ENCODE results near the gene GZMM.

GZMM gene

GRCh38 chr19:548886-549830 is 5.3 kb downstream of the GZMM start:
- Histone ChIP-seq H3K36me3 (ENCODE audit: control insufficient read depth, insufficient read depth, low read length) (no peaks in the 10 kb centered on the region; the same call in 1 of the 2 replicates), H3K4me1 (ENCODE audit: control insufficient read depth, insufficient read depth, low read length) (peaks cover 1% of the 10 kb centered on the region; the same call in 1 of the 2 replicates), H3K9me3 (ENCODE audit: control insufficient read depth, insufficient read depth, low read length) (no peaks in the 10 kb centered on the region), H3K4me3 (ENCODE audit: low read length) (no peak overlapping the region), H3K27ac (ENCODE audit: low read length) (no peak overlapping the region), H3K27me3 (ENCODE audit: control insufficient read depth, insufficient read depth, low read length) (no peaks in the 10 kb centered on the region)
- DNase-seq (ENCODE audit: low read depth, low spot score): no peak
- no CpG with 5 or more reads among the region's 52 CpGs for WGBS (ENCODE audit: insufficient coverage, insufficient read length)

- Histone ChIP-seq H3K4me1 (ENCODE audit: control insufficient read depth, insufficient read depth, low read length) (no peaks in the 10 kb centered on the region; the same call in 1 of the 2 replicates), H3K9me3 (ENCODE audit: control insufficient read depth, insufficient read depth, low read length) (no peaks in the 10 kb centered on the region), H3K36me3 (ENCODE audit: control insufficient read depth, insufficient read depth, low read length) (no peaks in the 10 kb centered on the region), H3K27ac (ENCODE audit: low read length) (no peak overlapping the region), H3K4me3 (ENCODE audit: low read length) (no peak overlapping the region), H3K27me3 (ENCODE audit: control insufficient read depth, insufficient read depth, low read length) (no peaks in the 10 kb centered on the region)
- no CpG with 5 or more reads among the region's 20 CpGs for WGBS (ENCODE audit: insufficient coverage, insufficient read length)
- no peak for DNase-seq (ENCODE audit: low read depth, low spot score)
These were observed 11.0 kb downstream of the GZMM start for GRCh38 chr19:554817-555216.

DNA sequence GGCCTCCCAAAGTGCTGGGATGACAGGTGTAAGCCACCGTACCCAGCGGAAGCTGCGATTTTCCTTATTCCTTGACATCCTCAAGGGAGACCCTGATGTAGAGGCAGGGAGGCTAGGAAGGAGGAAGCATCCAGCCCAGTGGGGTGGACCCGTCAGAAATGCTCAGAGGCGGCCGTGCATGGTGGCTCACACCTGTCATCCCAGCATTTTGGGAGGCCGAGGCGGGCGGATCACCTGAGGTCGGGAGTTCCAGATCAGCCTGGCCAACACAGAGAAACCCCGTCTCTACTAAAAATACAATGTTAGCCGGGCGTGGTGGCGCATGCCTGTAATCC is 11.6 kb downstream of the GZMM start:
- Histone ChIP-seq H3K27ac (ENCODE audit: low read length) (no peak overlapping the region), H3K36me3 (ENCODE audit: control insufficient read depth, insufficient read depth, low read length) (no peaks in the 10 kb centered on the region), H3K27me3 (ENCODE audit: control insufficient read depth, insufficient read depth, low read length) (no peaks in the 10 kb centered on the region), H3K9me3 (ENCODE audit: control insufficient read depth, insufficient read depth, low read length) (no peaks in the 10 kb centered on the region), H3K4me1 (ENCODE audit: control insufficient read depth, insufficient read depth, low read length) (no peaks in the 10 kb centered on the region; the same call in 1 of the 2 replicates), H3K4me3 (ENCODE audit: low read length) (no peak overlapping the region)
- no CpG with 5 or more reads among the region's 14 CpGs for WGBS (ENCODE audit: insufficient coverage, insufficient read length)
- no peak for DNase-seq (ENCODE audit: low read depth, low spot score)

DNA sequence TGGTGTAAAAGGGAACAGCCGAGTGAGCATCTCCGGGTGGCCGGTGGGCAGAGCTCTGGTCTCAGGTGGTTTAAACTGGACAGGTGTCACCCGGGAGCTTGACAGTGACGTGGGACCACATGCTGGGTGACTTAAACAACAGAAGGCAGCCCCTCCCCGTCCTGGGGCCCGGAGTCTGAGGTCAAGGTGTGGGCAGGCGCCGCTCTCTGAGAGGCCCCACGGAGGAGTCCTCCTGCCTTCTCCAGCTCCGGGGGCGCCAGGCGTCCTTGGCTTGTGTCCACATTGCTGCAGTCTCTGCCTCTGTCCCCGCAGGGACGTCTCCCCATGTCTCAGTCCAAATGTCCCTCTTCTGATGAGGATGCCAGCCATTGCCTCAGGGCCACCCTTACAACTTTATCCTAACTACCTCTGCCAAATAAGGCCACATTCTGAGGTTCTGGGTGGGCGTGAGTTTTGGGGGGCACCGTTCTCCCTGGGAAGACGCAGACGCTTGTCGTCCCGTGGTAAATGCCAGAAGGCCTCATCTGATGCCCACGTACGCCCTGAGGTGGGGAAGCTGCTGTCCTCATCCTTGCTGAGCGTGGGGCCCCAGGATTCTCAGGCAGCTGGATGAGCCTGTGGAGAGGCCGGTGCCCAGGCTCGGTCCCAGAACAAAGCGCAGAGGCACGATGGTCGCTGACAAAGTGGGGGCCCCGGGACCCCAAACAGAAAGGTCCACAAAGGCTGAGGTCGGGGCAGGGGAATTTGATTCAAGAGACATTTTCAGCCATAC is 12.9 kb downstream of the GZMM start:
- Histone ChIP-seq H3K9me3 (ENCODE audit: control insufficient read depth, insufficient read depth, low read length) (no peaks in the 10 kb centered on the region), H3K4me1 (ENCODE audit: control insufficient read depth, insufficient read depth, low read length) (no peaks in the 10 kb centered on the region; the same call in 1 of the 2 replicates), H3K4me3 (ENCODE audit: low read length) (no peak overlapping the region), H3K36me3 (ENCODE audit: control insufficient read depth, insufficient read depth, low read length) (no peaks in the 10 kb centered on the region), H3K27me3 (ENCODE audit: control insufficient read depth, insufficient read depth, low read length) (no peaks in the 10 kb centered on the region), H3K27ac (ENCODE audit: low read length) (no peak overlapping the region)
- DNase-seq (ENCODE audit: low read depth, low spot score): no peak
- no CpG with 5 or more reads among the region's 31 CpGs for WGBS (ENCODE audit: insufficient coverage, insufficient read length)

GRCh38 chr19:558770-559439 is 15.1 kb downstream of the GZMM start:
- no peaks in the 10 kb centered on the region; the same call in 1 of the 2 replicates for H3K4me1 ChIP-seq (ENCODE audit: control insufficient read depth, insufficient read depth, low read length)
- no CpG with 5 or more reads among the region's 21 CpGs for WGBS (ENCODE audit: insufficient coverage, insufficient read length)
- H3K27ac ChIP-seq (ENCODE audit: low read length): no peak overlapping the region
- H3K27me3 ChIP-seq (ENCODE audit: control insufficient read depth, insufficient read depth, low read length): no peaks in the 10 kb centered on the region
- no peak for DNase-seq (ENCODE audit: low read depth, low spot score)
- H3K9me3 ChIP-seq (ENCODE audit: control insufficient read depth, insufficient read depth, low read length): no peaks in the 10 kb centered on the region
- no peak overlapping the region for H3K4me3 ChIP-seq (ENCODE audit: low read length)
- H3K36me3 ChIP-seq (ENCODE audit: control insufficient read depth, insufficient read depth, low read length): no peaks in the 10 kb centered on the region

GRCh38 chr19:560121-560520 is 16.3 kb downstream of the GZMM start:
- no peak overlapping the region for H3K27ac ChIP-seq (ENCODE audit: low read length)
- no peaks in the 10 kb centered on the region; the same call in 1 of the 2 replicates for H3K4me1 ChIP-seq (ENCODE audit: control insufficient read depth, insufficient read depth, low read length)
- no peaks in the 10 kb centered on the region for H3K27me3 ChIP-seq (ENCODE audit: control insufficient read depth, insufficient read depth, low read length)
- no peaks in the 10 kb centered on the region for H3K9me3 ChIP-seq (ENCODE audit: control insufficient read depth, insufficient read depth, low read length)
- no peak overlapping the region for H3K4me3 ChIP-seq (ENCODE audit: low read length)
- H3K36me3 ChIP-seq (ENCODE audit: control insufficient read depth, insufficient read depth, low read length): no peaks in the 10 kb centered on the region
- WGBS (ENCODE audit: insufficient coverage, insufficient read length): no CpG with 5 or more reads among the region's 12 CpGs
- DNase-seq (ENCODE audit: low read depth, low spot score): no peak

GRCh38 chr19:566403-566802 is 22.6 kb downstream of the GZMM start:
- Histone ChIP-seq H3K36me3 (ENCODE audit: control insufficient read depth, insufficient read depth, low read length) (no peaks in the 10 kb centered on the region; the same call in 1 of the 2 replicates), H3K4me3 (ENCODE audit: low read length) (no peak overlapping the region), H3K27me3 (ENCODE audit: control insufficient read depth, insufficient read depth, low read length) (no peaks in the 10 kb centered on the region), H3K9me3 (ENCODE audit: control insufficient read depth, insufficient read depth, low read length) (0 out of 2 replicates have a peak, but pooled peaks cover 2% of the 10 kb centered on the region), H3K27ac (ENCODE audit: low read length) (no peak overlapping the region), H3K4me1 (ENCODE audit: control insufficient read depth, insufficient read depth, low read length) (no peaks in the 10 kb centered on the region)
- no CpG with 5 or more reads among the region's 19 CpGs for WGBS (ENCODE audit: insufficient coverage, insufficient read length)
- DNase-seq (ENCODE audit: low read depth, low spot score): no peak

- Histone ChIP-seq H3K9me3 (ENCODE audit: control insufficient read depth, insufficient read depth, low read length) (0 out of 2 replicates have a peak, but pooled peaks cover 2% of the 10 kb centered on the region), H3K27me3 (ENCODE audit: control insufficient read depth, insufficient read depth, low read length) (no peaks in the 10 kb centered on the region), H3K4me3 (ENCODE audit: low read length) (no peak overlapping the region), H3K36me3 (ENCODE audit: control insufficient read depth, insufficient read depth, low read length) (no peaks in the 10 kb centered on the region; the same call in 1 of the 2 replicates), H3K27ac (ENCODE audit: low read length) (no peak overlapping the region), H3K4me1 (ENCODE audit: control insufficient read depth, insufficient read depth, low read length) (no peaks in the 10 kb centered on the region)
- WGBS (ENCODE audit: insufficient coverage, insufficient read length): no CpG with 5 or more reads among the region's 16 CpGs
- no peak for DNase-seq (ENCODE audit: low read depth, low spot score)
These were observed 23.0 kb downstream of the GZMM start for GRCh38 chr19:566844-567243.

DNA sequence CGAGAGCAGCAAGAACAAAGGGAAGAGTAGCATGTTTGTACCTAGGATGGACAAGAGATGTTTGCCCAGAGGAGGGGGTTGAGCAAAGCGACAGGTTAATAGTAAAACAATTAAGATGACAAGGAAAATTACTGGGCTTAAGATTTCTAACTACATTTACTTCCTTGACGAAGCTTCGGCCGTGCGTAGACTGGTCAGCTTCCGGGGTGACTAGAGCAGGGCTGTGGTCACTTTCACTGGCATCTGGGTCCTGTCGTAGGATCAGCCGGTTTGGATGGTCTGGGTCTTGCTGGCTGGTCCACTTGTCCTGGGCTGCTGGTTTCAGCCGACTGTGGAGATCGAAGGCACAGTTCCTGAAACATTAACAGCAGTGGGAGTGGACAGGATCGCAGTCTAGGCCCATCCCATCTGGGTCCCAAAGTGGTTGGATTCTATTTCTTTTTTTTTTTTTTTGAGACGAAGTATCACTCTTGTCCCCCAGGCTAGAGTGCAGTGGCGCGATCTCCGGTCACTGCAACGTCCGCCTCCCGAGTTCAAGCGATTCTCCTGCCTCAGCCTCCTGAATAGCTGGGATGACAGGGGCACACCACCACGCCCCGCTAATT is 23.5 kb downstream of the GZMM start:
- Histone ChIP-seq H3K27ac (ENCODE audit: low read length) (no peak overlapping the region), H3K36me3 (ENCODE audit: control insufficient read depth, insufficient read depth, low read length) (no peaks in the 10 kb centered on the region; the same call in 1 of the 2 replicates), H3K9me3 (ENCODE audit: control insufficient read depth, insufficient read depth, low read length) (0 out of 2 replicates have a peak, but pooled peaks cover 2% of the 10 kb centered on the region), H3K4me3 (ENCODE audit: low read length) (no peak overlapping the region), H3K4me1 (ENCODE audit: control insufficient read depth, insufficient read depth, low read length) (no peaks in the 10 kb centered on the region), H3K27me3 (ENCODE audit: control insufficient read depth, insufficient read depth, low read length) (no peaks in the 10 kb centered on the region)
- no CpG with 5 or more reads among the region's 22 CpGs for WGBS (ENCODE audit: insufficient coverage, insufficient read length)
- no peak for DNase-seq (ENCODE audit: low read depth, low spot score)

Data from iPS DF 6.9 (cell line).